GM10266 (cell line): Measurements from ENCODE around the gene MYO18A.

Experiments used
- DNase-seq: peaks from one replicate; pipeline ENCODE4 v3.0.0; 2012; ENCODE audit errors: extremely low spot score
- TF ChIP-seq, protein P1 (sequence below): IDR thresholded peaks from 2 replicates; pipeline ENCODE4 v1.5.1; 2012; ENCODE audit warnings: mild to moderate bottlenecking, low read depth; ENCODE audit not compliant: control insufficient read depth, insufficient read depth; ENCODE audit errors: missing control alignments

The MYO18A gene

GRCh38 chr17:29136998-29137730 lies 43.0 kb downstream of the MYO18A start:
- TF ChIP-seq, protein P1, sequence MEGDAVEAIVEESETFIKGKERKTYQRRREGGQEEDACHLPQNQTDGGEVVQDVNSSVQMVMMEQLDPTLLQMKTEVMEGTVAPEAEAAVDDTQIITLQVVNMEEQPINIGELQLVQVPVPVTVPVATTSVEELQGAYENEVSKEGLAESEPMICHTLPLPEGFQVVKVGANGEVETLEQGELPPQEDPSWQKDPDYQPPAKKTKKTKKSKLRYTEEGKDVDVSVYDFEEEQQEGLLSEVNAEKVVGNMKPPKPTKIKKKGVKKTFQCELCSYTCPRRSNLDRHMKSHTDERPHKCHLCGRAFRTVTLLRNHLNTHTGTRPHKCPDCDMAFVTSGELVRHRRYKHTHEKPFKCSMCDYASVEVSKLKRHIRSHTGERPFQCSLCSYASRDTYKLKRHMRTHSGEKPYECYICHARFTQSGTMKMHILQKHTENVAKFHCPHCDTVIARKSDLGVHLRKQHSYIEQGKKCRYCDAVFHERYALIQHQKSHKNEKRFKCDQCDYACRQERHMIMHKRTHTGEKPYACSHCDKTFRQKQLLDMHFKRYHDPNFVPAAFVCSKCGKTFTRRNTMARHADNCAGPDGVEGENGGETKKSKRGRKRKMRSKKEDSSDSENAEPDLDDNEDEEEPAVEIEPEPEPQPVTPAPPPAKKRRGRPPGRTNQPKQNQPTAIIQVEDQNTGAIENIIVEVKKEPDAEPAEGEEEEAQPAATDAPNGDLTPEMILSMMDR: no peak
- no peak for DNase-seq

- TF ChIP-seq, protein P1: no peak
- DNase-seq: no peak
Measured at GRCh38 chr17:29135464-29135863, 44.7 kb downstream of the MYO18A start.

DNA sequence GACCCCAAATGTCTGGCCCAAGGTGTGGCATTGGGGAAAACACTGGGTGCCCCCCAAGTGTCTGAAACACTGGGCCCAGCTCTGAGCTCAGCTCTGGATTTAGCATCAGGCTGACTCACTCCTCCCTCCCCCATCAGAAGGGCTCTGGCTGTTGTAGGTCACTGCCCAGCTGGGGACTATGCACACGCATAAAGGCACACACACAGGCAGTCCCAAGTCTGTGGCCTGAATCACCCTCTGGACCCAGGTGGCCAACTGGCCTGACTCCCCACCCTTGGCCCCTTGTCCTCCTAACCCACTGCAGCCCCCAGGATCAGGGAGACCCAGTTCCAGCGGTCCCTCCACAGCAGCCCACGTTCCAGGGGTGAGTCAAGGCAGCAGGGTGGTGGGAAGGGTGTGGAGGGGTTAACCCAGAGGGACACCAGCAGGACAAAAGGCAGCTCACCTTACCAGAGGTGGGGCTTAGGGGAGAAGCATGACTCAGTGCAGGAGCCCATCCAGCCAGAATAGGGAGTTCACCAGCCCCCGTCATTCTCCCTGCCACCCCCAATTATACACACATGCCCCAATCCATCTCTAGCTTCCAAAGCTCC lies 47.0 kb downstream of the MYO18A start:
- TF ChIP-seq, protein P1: no peak
- no peak for DNase-seq

- DNase-seq: no peak
- TF ChIP-seq, protein P1: no peak
Measured at GRCh38 chr17:29131814-29132682, 48.1 kb downstream of the MYO18A start.

DNA sequence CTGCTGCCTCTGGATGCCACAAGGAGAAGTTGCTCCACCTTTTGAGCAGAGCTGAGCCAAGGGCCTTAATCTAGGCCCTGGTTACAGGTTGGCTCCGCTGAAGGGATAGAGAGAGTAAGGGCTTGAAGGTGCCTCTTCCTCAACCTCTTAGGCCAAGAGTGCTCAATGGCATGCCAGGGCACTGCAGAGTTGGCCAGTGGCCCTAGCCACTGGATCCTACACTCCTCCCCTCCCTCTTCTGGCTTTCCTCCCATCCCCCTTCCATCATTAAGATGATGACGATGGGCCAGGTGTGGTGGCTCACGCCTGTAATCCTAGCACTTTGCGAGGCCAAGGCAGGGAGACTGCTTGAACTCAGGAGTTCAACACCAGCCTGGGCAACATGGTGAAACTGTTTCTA lies 50.5 kb downstream of the MYO18A start:
- TF ChIP-seq, protein P1: no peak
- no peak for DNase-seq

DNA sequence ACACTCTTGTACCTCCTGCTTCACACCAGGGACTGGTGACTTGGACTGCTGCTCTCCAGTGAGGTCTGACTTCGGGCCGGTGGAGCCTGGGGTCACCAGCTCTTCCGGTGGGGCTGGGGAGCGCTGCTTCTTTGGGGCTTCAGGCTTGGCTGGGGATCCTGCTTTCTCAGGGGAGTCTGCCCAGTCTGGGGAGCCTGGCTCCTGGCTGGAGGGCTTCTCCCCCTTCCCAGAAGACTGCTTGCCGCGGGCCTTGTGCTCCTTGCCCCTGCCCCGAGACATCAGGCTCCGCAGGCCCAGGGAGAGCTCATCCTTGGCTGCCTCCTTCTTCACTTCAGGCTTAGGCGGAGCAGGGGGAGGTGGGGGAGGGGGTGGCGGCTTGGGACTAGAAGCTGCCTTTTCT lies 52.4 kb downstream of the MYO18A start:
- TF ChIP-seq, protein P1: no peak

More for the DNA sequence above, 52.4 kb downstream of the MYO18A start:
- no peak for DNase-seq
